Ishikawa (cell line): Measurements from ENCODE around the gene CHMP4B.

Experiments
- CEBPB ChIP-seq: IDR thresholded peaks from 2 replicates; pipeline ENCODE4 v1.6.1; 2012
- CREB1 ChIP-seq: IDR thresholded peaks from 2 replicates; pipeline ENCODE4 v1.6.1; 2012; ENCODE audit warnings: low read depth
- EGR1 ChIP-seq: IDR thresholded peaks from 2 replicates; pipeline ENCODE4 v1.6.1; 2012
- EP300 ChIP-seq: IDR thresholded peaks from 2 replicates; pipeline ENCODE4 v1.6.1; 2012; ENCODE audit warnings: borderline replicate concordance
- FOXM1 ChIP-seq: IDR thresholded peaks from 2 replicates; pipeline ENCODE4 v1.6.1; 2012; ENCODE audit warnings: low read depth, borderline replicate concordance
- RAD21 ChIP-seq: IDR thresholded peaks from 2 replicates; pipeline ENCODE4 v1.6.1; 2012; ENCODE audit warnings: low read depth
- TAF1 ChIP-seq: IDR thresholded peaks from 2 replicates; pipeline ENCODE4 v1.6.1; 2012; ENCODE audit warnings: low read depth, mild to moderate bottlenecking
- YY1 ChIP-seq: IDR thresholded peaks from 2 replicates; pipeline ENCODE4 v1.6.1; 2012; ENCODE audit warnings: low read depth
- ZBTB7A ChIP-seq: IDR thresholded peaks from 2 replicates; pipeline ENCODE4 v1.6.1; 2012; ENCODE audit warnings: low read depth
- TF ChIP-seq, protein P1 (sequence below): IDR thresholded peaks from 2 replicates; pipeline ENCODE4 v1.6.1; 2012
- TF ChIP-seq, protein P2 (sequence below): IDR thresholded peaks from 2 replicates; pipeline ENCODE4 v1.6.1; 2012; ENCODE audit warnings: low read depth, mild to moderate bottlenecking
- TF ChIP-seq, protein P3 (sequence below): IDR thresholded peaks from 2 replicates; pipeline ENCODE4 v1.6.1; 2012

DNA sequence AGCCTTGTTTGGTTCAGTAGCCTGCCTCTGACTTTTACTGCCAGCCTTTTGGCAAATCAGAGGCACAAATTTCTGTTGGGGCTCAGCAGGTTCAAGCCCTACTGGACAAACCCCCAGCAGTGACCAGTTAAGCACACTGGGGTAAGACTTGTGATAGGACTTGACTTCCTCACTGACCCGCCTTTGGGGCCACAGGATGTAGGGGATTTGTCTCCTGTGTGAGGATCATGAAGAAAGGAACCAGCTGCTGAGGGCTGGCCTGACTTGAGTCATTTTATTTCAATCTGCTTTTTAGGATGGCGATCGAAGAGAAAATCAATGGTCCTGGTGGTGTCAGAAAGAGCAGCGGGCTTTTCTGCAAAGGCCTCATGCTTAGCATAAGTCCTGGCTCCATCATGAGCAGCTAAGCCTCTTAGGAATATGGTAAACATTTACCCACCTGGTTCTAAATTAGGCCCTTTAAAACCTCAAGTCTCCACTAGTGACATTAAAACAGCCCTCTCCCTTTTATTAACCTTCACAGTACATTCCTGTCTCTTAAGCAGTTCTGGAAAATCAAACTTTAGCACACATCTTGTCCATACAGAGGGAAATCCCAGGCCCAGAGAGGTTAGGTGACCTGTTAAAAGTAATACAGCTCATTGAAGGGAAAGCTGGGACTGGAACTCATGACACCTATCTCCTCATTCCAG lies 16.6 kb downstream of the CHMP4B start:
- TF ChIP-seq YY1 (no peak), EGR1 (no peak), TAF1 (no peak), RAD21 (no peak), CEBPB (no peak), EP300 (no peak), CREB1 (no peak), ZBTB7A (no peak), FOXM1 (no peak)
- TF ChIP-seq, protein P1, sequence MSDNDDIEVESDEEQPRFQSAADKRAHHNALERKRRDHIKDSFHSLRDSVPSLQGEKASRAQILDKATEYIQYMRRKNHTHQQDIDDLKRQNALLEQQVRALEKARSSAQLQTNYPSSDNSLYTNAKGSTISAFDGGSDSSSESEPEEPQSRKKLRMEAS = no peak
- TF ChIP-seq, protein P2, sequence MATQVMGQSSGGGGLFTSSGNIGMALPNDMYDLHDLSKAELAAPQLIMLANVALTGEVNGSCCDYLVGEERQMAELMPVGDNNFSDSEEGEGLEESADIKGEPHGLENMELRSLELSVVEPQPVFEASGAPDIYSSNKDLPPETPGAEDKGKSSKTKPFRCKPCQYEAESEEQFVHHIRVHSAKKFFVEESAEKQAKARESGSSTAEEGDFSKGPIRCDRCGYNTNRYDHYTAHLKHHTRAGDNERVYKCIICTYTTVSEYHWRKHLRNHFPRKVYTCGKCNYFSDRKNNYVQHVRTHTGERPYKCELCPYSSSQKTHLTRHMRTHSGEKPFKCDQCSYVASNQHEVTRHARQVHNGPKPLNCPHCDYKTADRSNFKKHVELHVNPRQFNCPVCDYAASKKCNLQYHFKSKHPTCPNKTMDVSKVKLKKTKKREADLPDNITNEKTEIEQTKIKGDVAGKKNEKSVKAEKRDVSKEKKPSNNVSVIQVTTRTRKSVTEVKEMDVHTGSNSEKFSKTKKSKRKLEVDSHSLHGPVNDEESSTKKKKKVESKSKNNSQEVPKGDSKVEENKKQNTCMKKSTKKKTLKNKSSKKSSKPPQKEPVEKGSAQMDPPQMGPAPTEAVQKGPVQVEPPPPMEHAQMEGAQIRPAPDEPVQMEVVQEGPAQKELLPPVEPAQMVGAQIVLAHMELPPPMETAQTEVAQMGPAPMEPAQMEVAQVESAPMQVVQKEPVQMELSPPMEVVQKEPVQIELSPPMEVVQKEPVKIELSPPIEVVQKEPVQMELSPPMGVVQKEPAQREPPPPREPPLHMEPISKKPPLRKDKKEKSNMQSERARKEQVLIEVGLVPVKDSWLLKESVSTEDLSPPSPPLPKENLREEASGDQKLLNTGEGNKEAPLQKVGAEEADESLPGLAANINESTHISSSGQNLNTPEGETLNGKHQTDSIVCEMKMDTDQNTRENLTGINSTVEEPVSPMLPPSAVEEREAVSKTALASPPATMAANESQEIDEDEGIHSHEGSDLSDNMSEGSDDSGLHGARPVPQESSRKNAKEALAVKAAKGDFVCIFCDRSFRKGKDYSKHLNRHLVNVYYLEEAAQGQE = no peak
- TF ChIP-seq, protein P3, sequence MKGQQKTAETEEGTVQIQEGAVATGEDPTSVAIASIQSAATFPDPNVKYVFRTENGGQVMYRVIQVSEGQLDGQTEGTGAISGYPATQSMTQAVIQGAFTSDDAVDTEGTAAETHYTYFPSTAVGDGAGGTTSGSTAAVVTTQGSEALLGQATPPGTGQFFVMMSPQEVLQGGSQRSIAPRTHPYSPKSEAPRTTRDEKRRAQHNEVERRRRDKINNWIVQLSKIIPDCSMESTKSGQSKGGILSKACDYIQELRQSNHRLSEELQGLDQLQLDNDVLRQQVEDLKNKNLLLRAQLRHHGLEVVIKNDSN = no peak
